GM06990 (cell line): ENCODE measurements around the gene IVL.

Experiments
- DNase-seq: peaks from one replicate; pipeline ENCODE4 v3.0.0-alpha.2; 2011; ENCODE audit not compliant: insufficient read length; ENCODE audit errors: extremely low read depth
- H3K27me3 ChIP-seq: replicated peaks from 2 replicates; pipeline ENCODE4 v1.6.0; 2011; ENCODE audit warnings: low read length; ENCODE audit not compliant: control insufficient read depth, insufficient read depth
- H3K36me3 ChIP-seq: 2 replicates; pipeline ENCODE4 v1.5.1; 2011; ENCODE audit warnings: low read length; ENCODE audit not compliant: control insufficient read depth, insufficient read depth
- H3K4me3 ChIP-seq: replicated peaks from 2 replicates; pipeline ENCODE4 v1.5.1; 2011; ENCODE audit warnings: low read depth, mild to moderate bottlenecking, control low read depth, low read length
- TF ChIP-seq, protein P1 (sequence below): IDR thresholded peaks from 2 replicates; pipeline ENCODE4 v1.5.1; 2011; ENCODE audit warnings: low read length, control low read depth, mild to moderate bottlenecking, inconsistent platforms; ENCODE audit not compliant: insufficient read depth, poor library complexity, severe bottlenecking

The IVL gene

DNA sequence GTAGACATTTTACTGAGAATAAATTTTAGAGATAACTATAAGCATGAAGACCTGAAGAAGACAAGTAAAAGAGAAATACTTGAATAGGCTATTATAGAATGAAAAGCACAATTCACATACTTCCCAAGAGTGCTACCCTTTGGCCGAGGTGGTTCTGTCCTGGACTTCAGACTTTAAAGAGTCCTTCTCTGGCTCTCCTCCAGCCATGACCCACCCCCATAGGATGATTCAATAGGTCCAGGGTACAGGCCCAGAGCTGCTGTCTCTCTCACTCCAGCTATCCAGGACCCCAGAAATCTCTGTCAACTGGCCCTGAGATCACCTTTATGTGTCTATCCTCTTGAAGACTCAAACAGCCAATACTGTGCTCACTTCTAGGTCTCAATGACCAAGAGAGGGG, 31.5 kb upstream of the IVL start:
- DNase-seq = no peak
- H3K36me3 ChIP-seq = no peaks in the 10 kb centered on the region
- no peak overlapping the region for H3K4me3 ChIP-seq
- TF ChIP-seq, protein P1, sequence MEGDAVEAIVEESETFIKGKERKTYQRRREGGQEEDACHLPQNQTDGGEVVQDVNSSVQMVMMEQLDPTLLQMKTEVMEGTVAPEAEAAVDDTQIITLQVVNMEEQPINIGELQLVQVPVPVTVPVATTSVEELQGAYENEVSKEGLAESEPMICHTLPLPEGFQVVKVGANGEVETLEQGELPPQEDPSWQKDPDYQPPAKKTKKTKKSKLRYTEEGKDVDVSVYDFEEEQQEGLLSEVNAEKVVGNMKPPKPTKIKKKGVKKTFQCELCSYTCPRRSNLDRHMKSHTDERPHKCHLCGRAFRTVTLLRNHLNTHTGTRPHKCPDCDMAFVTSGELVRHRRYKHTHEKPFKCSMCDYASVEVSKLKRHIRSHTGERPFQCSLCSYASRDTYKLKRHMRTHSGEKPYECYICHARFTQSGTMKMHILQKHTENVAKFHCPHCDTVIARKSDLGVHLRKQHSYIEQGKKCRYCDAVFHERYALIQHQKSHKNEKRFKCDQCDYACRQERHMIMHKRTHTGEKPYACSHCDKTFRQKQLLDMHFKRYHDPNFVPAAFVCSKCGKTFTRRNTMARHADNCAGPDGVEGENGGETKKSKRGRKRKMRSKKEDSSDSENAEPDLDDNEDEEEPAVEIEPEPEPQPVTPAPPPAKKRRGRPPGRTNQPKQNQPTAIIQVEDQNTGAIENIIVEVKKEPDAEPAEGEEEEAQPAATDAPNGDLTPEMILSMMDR = no peak
- no peaks in the 10 kb centered on the region for H3K27me3 ChIP-seq

DNA sequence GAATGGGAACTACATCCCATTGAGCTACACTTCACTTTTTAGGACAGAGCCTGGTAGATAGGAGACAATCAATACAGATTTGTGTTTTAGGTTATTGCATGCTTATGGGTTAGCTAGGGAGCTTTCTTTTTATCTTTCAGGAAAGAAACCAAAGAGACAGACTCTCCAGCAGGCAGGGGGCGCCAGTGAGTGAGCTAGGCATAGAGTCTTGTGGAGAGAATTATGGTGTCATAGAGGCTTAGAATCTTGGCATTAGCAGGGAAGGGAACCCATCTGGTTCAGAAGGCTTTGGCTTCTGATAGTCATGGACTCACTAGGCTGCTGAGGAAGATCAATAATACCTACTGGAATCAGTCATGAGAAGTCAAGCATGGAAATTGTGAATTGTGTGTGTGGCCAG, 30.3 kb upstream of the IVL start, which contains the start of gene SMCP:
Gene SMCP (plus strand): TSS at position 281 of the 400 bp plus-strand sequence. CDS start 6,101 bp downstream, outside the sequence.
- Histone ChIP-seq H3K36me3 (no peaks in the 10 kb centered on the region), H3K27me3 (no peaks in the 10 kb centered on the region), H3K4me3 (no peak within 1 kb of the TSS)
- TF ChIP-seq, protein P1 = peak; percentile 67
- no peak for DNase-seq

DNA sequence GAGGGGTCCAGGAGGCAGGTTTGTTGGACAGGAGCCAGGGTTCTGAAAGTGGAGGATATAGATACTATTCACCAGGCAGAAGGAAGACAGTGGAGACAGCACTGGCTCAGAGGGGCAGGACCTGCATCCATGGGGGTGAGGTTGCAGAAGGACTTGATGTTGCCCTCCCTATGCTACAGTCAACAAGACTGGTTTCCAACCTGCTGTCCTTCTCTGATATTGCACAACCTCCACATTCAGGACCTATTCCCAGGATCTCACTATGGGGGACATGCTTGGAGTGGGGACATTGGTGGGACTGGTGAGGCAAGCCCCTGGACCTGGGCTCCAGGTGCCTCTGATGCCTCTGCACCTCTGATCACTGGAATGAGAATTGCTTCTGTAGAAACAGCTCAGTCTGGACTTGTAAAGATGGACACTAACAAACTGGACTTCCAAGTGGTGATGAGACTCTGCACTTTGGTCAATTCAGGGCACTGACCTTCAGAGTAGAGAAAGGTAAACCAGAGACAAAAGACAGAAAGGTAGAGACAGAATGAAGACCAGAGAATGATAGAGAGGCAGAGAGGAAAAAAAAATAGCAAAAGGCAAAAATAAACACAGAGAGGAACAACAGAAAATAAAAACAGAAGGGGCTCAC, 28.7 kb upstream of the IVL start:
- no peak for DNase-seq
- no peaks in the 10 kb centered on the region for H3K36me3 ChIP-seq
- H3K27me3 ChIP-seq = no peaks in the 10 kb centered on the region
- TF ChIP-seq, protein P1 = no peak
- no peak overlapping the region for H3K4me3 ChIP-seq

DNA sequence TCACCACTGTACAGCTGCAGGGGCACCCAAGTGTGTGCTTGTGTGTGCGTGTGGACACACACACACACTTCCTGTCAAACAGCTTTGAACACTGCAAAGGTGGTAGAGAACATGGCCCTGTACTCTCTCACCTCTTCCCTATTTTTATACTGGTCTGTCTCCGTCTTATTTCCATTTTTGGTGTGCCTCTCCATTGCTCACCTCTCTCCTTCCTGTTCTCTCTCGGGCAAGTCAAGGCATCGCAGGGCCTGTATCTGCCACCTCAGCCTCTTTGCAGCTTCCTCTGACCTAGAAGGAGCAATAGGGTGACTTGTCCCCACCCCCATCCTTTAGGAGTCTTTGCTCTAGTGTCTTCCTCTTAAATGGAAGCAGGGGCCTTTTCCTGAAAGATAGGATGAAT, 28.0 kb upstream of the IVL start:
- no peak for DNase-seq
- TF ChIP-seq, protein P1 = no peak
- H3K4me3 ChIP-seq = no peak overlapping the region
- H3K27me3 ChIP-seq = no peaks in the 10 kb centered on the region
- H3K36me3 ChIP-seq = no peaks in the 10 kb centered on the region

DNA sequence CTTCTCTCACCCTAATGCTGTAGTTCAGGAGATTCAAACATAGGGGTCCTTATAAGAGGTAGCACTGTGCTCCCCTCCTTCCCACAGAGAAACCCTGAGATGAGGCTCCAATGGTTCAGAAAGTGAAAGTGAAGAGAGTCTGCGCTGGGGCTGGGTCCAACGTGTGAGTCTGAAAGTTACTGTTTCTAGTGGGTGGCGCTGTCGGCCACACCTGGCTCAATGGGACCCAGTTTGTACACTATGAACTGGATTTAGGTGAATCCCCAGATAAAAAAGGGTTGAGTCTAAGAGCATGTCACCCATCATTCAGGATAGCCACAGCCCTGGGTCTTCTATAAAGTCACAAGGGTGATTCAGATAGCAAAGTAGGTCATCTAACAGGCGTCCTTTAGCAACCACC, 27.4 kb upstream of the IVL start:
- peak; percentile 60 for DNase-seq
- no peaks in the 10 kb centered on the region for H3K27me3 ChIP-seq
- no peaks in the 10 kb centered on the region for H3K36me3 ChIP-seq
- TF ChIP-seq, protein P1 = peak; percentile 48
- no peak overlapping the region for H3K4me3 ChIP-seq

DNA sequence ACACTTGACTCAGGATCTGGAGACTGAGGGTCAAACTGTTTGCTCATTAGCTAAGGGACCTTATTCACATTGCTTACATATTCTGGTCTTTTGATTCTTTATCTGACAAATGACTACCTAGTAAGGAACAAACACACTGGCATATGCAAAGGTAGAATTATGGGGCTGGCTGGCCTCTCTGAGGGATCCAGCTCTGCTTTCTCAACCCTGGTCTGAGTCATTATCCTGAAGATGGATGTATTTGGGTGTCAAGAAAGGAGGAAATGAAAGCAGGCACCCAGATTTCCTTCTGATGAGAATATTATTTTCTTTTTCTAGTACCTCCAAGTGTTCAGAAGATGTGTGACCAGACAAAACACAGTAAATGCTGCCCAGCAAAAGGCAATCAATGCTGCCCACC, 24.3 kb upstream of the IVL start:
- TF ChIP-seq, protein P1 = no peak
- Histone ChIP-seq H3K4me3 (no peak overlapping the region), H3K27me3 (no peaks in the 10 kb centered on the region), H3K36me3 (no peaks in the 10 kb centered on the region)
- no peak for DNase-seq
